Left kidney (tissue), 2 donors: ENCODE data around the gene TCERG1L. TPM values are rescaled to one million over a fixed set of nuclear protein-coding genes. Genes with fewer than 3 reads are reported as not detected.

Experiments used
- DNase-seq: peaks from one replicate; pipeline ENCODE4 v3.0.0-alpha.2; 2013
- polyA plus RNA-seq: library from polyadenylated mRNA; unstranded; fragments of 120-200 nt; gene quantifications from one replicate; pipeline ENCODE4 v1.2.1, GENCODE V29; 2013; ENCODE audit not compliant: insufficient read length

The TCERG1L gene
- polyA plus RNA-seq, 1 donor: 1.3 TPM

DNA sequence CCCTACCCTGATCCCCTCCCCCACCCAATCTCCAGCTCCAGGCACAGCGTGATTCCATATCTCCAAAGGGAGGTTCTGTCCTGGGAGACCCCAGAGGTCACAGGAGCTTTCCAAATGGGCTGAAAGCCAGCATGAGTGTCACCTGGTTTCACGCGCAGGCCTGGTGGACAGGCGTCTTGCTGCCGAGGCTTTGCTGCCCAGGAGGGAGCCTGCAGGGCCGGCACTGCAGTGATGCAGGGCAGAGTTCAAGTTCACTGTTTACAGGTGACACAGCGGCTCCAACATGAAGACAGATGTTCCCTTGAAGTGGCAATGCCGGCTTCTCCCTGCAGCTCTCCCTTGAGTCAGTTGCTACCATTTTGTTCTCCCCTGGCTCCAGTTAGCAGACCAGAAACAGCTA lies 104.3 kb downstream of the TCERG1L start:
- DNase-seq: no peak

DNA sequence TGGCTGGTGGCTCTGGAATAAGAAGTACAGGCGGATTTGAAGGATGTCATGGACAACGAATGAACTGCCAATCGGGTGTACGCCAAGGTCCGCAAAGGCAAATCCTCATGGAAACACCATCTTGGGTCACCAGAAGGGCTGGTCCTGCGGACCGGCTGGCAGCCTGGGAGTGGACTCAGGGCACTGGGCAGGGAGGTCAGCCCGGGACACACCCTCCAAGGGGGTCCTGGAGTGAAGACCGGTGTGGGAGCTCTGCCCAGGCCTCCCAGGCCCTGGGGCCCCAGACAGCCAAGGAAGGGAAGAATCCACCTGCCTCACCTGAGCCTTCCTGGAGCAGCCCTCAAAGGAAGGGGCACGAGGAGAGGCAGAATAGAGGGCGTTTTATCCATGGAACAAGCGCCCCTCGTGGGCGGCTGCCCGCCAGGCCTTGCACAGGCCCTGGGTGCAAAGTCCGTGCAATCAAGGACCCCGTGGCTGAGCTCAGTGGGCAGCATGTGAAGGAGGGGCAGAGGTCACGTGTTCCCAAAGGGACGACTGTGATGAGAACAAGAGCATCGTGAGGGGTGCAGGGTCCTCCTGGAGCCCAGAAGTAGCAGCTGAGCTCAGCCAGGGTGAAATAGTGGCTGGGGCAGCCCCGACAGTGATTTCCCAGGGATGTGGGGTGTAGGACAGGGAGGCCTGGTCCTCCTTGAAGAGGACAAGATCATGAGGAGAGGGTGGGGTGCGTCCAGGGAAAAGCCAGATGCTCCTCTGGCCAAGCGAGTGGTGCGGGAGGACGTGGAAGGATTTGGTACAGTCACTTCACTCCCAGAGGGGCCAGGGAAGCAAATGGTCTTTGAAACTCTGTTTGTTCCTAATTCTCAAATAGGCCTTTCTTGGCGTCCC lies 105.2 kb downstream of the TCERG1L start:
- DNase-seq: no peak

DNA sequence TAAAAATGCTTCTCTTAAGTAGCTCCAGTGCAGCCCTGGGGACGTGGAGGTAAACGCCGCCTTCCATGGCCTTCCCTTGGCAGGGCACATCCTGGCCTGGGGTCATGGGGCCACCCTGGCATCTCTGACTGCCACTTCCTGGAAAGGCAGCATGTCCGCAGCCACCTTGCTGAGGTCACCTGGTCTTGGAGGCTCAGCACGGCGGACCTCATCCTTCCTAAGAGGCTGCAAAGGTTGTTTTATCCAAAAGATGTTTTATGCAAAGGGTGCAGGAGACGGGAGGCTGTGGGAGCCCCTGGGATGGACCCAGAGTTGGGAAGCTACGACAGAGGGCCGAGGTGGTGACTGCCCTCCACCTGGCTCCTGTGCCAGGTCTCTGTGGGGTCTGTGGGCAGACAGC lies 106.0 kb downstream of the TCERG1L start:
- DNase-seq: no peak

DNA sequence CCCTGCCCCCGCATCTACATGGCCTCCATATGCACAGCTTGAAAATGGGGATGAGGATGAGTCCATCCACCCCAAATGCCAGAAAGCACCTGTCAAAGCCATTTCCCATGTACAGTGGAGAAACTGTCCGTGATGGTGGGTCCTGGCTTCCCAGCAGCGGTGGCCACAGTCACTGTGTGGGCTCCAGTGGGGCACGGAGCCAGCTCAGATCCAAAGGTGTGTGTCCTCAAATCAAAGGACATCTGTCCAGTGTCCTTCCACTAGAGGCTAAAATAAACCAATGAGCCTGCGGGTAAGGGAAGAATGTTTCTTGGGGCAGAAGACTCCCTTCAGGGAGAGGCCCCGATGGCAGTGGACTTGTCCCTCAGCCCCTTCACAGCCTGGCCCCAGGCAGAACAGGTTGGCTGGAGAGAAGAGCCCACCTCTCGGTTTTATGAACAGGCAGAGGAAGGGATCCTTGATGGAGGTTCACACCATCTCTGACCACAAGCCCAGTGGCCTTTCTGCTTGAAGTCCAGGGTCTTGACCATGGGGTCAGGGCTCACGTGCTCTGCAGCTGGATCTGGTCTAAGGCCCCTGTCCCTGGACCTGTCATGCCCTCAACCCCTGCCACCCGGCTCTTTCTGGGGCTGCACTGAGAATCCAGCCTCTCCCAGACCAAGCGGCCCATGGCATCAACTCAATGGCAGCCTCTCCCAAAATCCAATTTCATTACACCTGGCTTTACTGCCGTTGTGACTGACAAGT lies 106.9 kb downstream of the TCERG1L start:
- DNase-seq: no peak

DNA sequence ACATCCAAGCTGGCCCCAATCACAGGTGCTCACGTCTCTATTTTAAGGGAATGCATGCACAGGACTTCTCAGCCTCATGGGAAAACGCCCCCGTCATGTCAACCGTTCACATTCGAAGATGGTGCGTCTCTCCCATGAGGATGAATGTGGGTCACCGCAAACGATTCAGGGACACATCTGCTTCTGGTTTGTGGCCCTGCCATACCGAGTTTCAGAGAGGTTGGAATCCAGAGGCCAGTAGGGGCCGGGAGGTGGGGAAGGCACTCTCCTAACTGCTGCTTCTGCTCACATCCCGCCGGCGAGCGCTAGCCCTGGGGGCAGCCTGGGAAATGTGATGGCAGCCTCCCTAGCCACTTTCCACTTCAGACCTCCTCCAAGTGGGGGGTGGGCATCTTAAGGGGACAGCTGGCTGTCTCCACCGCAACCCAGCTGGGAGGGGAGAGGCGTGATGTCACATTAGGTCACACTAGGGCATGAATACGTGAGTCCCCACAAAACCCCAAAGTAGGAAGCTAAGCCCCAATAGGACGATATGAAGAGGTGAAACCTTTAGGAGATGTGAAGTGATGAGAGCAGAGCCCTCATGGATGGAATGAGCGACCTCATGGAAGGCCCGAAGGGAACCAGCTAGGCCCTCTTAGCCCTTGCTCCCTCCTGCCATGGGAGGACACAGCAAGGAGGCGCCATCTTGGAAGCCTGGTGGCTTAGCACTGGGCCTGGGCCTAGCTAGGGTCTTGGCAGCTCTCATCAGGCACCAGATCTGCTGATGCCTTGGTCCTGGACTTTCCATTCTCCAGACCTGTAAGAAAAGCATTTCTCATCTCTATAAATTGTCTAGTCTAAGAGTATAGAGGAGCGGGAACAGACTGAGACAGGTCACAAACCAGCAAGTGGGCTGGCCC lies 107.8 kb downstream of the TCERG1L start:
- no peak for DNase-seq

DNA sequence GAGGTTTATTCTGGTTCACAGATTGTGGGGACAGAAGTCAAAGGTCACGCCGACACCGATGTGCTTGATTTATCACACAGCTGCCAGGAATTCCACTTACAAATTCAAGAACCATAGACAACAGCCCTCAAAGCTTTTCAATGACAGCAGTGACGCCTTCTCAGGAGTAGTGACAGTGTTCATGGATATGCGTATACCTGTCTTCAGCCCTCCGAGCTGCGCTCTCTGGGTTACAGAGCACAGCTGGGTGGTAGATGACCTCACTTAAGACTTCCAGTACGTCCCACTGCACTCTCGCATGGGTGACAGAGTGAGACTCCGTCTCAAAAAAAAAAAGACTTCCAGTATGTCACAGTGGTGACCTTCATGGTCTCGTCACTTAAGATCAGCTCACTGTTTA lies 108.5 kb downstream of the TCERG1L start:
- no peak for DNase-seq

DNA sequence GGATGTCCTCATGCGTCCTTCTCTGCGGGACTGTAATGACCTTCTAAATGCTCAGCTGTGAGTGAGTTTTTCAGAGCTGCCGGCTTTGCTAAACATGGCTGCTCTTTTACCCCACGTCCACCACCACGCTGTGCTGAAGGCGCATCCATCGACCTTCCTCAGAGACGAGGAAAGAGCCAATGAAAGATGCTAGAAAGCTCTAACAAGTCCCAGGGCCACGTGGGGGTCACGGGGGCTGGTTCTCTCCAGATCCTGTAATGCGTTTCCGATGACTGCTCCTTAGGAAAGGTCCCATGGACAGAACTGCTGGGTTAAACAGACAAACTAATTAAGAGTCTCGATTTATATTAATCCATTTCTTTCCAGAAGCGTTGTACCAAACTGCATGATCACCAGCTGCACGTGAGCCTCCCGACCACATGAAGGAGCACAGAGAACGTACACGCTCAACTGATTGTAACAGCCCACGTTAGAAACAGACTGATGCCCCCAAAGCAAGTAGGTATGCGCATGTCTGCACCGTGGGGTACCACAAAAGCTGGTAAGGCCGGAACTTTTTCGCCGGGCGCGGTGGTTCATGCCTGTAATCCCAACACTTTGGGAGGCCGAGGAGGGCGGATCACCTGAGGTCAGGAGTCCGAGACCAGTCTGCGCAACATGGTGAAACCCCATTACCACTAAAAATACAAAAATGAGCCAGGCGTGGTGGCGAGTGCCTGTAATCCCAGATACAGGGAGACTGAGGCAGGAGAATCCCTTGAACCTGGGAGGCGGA lies 109.6 kb downstream of the TCERG1L start:
- no peak for DNase-seq

DNA sequence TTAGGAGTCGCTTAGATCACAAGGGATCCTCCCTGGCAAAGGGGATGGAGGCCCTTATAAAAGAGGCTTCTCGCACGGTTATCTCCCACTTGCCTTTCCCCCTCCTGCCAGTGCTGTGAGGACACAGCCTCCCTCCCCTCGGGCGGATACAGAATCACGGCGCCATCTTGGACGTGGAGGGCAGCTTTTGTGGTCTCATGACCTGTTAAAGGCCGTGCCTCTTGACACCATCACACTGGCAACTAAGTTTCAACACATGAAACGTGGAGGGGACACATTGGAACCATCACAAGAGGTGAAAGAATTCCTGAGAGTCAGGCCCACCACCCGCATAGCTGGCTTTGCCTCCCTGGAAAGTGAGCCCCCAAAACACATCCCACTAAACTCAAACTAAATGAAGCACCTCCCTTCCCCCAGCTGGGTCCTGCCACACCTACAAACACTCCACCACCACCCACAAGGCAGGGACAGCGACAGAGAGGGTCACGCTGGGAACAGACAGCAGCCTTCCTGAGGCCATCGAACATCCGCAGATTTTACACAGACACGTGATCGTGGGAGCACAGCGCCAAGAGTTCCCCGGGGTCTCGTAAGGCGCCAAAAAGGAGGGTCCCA lies 110.6 kb downstream of the TCERG1L start:
- DNase-seq: no peak

DNA sequence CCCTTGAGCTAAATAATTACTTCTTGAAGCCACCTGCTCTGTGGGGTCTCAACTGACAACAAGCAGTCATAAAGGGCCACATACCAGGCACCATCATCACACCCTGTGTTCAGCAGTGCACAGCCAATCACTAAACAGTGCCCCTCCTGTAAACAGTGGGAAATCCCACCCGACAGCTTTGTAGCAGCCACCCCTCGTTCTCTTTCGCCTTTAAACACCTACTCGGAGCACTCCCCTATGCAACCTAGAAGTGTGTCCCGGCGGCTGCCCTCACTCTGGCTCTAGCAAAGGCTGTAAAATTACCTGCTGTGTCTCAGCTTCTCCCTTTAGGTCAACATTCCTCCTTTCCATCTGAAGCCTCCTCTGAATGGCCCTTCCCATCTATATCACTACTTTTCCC lies 111.9 kb downstream of the TCERG1L start:
- no peak for DNase-seq

DNA sequence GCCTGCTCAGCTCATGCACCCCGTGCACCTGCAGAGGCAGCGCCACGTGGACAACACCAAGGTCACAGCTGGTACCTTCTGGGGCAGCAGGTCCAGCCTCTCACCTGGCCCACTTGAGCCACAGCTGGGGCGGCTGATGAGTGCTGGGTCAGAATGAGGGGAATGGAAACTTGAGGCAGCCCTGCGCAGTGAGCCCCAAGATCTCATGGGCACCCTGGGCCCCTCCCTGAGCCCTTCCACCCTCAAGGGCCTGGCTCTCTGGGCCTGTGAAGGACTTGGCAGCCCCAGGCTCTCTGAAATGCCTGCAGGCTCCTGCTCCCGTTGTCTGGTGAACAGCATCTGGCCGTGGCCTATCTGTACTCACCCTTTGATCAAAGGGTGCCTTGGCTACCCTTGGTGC lies 112.7 kb downstream of the TCERG1L start:
- DNase-seq: no peak

DNA sequence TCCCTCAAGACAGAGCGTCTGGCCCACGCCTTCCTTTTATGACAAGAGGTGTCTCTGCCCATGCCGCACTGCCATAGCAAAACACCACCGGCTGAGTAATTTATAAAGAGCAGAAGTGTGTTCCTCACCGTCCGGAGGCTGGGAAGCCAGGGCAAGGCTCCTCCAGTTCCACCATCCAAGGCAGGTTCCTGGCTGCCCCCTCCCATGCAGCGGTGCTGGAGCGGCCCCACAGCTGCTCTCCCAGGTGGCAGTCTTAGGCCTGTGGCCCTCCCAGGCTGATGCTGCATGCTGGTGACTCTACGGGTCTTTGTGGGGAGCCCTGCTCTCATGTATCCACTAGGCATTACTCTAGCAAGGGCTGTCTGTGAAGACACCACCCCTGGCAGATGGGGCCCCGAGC lies 113.1 kb downstream of the TCERG1L start:
- DNase-seq: no peak

DNA sequence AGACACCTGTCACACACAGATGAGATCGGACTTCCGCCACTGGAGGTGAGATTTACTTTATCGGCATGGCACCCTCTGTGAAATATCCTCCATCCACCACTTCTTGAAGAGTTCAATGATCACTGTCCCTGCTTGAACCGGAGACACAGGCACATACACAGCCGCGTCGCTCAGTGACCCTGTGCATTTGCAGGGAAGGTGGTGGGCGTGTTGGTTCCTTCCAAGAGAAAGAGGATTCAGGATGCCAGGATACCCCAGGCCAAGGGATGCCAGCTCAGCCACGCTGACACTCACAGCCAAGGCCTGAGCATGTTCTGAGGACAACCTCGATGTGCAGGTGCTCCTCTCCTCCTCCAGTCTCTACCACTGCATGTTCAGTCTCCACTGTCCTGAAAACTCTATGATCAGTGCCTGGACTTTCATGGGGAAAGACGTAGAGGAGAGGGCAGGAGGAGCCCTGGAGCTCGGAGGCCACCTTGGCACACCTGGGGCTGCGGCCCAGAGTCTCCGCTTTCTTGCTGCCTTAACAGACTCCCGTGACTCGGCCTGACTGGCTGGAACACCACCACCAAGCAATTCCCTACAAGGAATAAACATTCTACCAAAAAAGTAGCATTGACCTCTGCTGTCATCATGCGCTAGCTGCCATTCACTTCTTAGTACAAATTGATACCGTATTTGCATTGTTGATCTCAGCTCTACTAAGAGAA lies 115.2 kb downstream of the TCERG1L start:
- DNase-seq: no peak

DNA sequence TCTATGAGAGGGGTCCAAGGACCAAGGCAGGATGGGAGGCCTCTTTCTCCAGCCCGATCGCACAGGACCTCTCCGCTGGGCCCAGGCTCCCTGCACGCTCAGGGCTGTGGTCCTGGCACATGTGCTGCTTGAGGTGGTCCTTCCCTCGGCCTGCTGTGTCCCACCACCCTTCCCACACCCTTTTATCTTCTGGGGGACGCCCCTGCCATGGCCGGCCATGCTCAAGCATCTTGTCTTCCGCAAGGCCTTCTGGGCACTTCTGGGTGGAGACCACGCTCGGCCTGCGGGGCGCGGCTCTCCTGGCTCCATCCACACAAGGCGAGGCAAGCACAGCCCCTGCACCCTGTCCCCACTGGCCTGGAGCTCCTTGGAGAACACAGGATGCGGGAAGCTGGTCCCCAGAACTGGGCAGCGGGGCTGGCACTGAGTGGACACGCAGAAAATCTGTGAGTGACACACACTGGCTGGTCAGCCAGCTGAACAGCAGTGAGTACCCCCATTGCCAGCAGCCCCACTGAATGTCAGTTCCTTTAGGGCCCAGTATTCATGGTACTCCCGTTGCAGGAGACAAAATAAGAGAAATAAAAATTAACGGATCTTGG lies 115.9 kb downstream of the TCERG1L start:
- no peak for DNase-seq

DNA sequence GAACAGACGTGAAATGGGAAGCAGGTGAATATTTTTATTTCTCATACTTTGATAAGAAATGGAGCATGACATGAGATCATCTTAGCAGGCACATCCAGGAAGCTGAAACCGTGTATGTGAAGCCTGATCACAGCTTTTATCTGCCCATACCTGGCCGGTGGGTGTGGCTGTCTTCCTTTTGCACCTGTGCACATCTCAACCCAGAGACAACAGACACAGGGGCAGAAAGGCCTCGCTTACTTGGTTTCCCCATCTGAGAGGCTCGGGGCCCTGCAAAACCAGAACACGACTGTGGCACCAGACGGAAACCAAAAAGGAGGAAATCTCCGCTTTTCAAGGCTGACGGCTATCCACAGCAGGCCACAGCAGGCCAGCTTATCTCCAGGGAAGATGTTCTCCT lies 116.4 kb downstream of the TCERG1L start:
- DNase-seq: no peak

DNA sequence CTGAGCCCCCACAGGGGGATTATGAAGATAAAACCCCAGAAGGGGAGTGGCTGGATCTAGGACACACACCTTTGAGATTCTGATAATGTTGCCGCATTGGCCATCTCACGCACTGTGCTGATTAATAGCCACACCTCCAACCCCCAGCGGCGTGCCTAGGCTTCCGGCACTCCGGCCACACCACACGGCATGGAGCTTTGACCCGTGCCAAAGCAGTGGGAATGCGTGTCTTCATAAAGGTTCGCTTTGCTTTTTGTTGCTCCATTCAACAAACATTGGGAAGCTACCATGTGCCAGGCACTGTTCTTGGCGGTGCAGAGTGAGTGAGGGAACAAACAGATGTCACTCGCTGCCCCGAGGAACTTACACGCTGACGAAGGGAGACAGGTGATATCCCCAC lies 117.6 kb downstream of the TCERG1L start:
- DNase-seq: no peak

DNA sequence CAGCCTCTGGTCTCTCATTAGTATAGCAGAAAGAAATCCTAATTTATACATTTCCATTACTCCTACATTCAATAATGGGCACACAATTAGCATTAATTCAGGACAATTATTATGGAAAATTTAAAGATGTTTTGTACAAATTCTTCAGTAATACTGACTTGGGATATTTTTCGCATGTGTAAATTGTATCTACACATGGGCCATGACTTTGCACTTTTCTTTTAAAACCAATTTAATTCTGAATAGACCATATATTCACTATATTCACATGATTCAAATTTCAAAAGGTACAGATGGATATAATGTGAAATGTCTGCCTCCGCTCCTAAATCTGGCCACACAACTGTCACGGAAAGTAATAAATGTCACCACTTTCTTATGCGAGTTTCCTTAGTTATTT lies 123.0 kb downstream of the TCERG1L start:
- no peak for DNase-seq

DNA sequence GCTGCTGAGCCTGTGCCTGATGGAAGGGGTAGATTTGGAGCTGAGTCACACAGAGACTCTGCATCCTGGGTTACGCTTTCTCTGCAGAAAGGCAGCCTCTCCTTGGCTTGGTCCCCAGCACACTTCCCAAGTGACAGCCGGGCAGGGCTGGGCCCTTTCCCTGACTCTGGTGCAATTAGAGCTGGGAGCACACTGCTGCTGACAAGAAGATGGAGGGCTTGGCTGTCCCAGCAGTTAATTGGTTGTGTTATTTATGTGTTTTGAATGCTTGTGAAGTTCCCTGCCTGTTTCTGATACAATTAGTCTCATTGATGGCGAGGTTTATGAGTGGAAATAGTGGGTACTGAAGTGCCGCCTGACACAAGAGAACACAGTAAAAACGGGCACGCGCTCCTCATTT lies 123.6 kb downstream of the TCERG1L start:
- DNase-seq: peak; percentile 26

DNA sequence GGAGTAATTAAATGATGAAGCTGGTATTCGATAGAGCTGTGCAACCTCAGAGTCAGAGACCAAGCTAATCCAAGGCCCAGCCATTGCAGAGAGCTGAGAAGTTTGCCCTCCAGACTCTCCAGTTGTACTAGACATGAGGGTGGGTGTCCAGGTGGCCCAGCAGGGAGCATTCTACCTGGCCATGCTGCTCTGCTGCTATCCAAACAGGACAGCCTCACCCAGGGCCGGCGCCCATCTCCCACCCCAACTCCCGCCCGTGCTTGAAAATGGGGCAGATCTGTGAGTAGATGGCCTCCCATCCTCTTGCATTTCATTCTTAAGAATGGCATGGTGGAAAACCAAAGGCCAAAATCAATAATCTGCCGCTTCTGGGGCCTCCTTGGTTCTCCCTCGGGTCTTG lies 124.2 kb downstream of the TCERG1L start:
- DNase-seq: no peak

DNA sequence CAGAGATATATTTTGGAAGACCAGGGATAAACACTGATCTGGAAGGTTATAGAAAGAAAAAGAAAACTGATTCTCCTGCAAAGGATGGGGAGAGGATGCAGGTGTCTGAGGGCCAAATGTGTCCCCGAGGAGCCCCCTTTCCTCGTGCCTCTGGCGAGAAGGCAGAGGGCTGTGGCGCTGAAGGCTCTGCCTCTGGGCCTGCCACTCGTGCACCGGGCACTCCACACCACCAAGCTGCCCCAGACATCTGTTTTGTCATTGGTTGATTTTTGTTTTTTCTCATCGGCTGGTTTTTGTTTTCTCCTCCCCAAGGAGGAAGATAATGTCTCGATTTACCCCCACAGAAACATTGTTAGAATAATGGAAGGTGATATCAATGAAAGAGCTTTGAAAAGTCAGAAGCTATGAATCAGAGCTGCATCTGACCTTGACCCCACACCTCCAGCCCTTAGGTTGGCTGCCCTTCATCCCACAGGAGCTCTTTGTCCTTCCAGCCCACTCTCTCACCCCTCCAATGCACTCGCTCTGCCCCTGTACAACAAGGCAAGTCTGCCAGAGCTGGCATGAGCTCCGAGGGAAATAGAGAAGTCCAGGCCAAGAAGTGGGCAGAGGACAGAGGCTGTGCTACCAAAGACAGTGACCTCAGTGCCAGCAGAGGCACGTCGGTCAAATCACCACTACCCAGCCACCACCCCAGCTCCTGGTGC lies 124.8 kb downstream of the TCERG1L start:
- DNase-seq: no peak
